Psoas muscle (tissue), 8 donors: ENCODE measurements around the gene FKBP1A. TPM values are rescaled to one million over a fixed set of nuclear protein-coding genes. Genes with fewer than 3 reads are reported as not detected.

Experiments
- ATAC-seq, 4 donors: fragments of 200-7000 bp; cut with Tn5 transposase; one replicate each; pipeline ENCODE4 v1.9.1; 2020; ENCODE audit warnings: moderate library complexity in 3 of 4, mild to moderate bottlenecking in 2 of 4
- DNase-seq, 2 donors: peaks; one replicate each; pipeline ENCODE4 v3.0.0-alpha.2; 2020
- H3K27ac ChIP-seq: fragments of 200-600 bp; one replicate; pipeline ENCODE4 v1.8.0; 2022
- H3K27me3 ChIP-seq, 3 donors: fragments of 200-600 bp in 1 of 3; one replicate each; pipeline versions ENCODE4 v1.6.1 to v1.8.0; 2013 to 2022; ENCODE audit warnings: low read length in 2 of 3, mild to moderate bottlenecking in 2 of 3, moderate library complexity in 1 of 3; ENCODE audit not compliant: insufficient read depth in 3 of 3
- H3K36me3 ChIP-seq, 2 donors: fragments of 200-600 bp in 1 of 2; one replicate each; pipeline versions ENCODE4 v1.6.1 to v1.8.0; 2013 to 2022; ENCODE audit warnings: low read depth in 1 of 2, mild to moderate bottlenecking in 1 of 2, moderate library complexity in 1 of 2; ENCODE audit not compliant: insufficient read depth in 1 of 2
- H3K4me1 ChIP-seq: fragments of 200-600 bp; one replicate; pipeline ENCODE4 v1.8.0; 2022
- H3K4me3 ChIP-seq: fragments of 200-600 bp; one replicate; pipeline ENCODE4 v1.8.0; 2022; ENCODE audit warnings: mild to moderate bottlenecking
- H3K9me3 ChIP-seq: fragments of 200-600 bp; one replicate; pipeline ENCODE4 v1.8.0; 2022
- WGBS, 3 donors: extraction: QIAGEN DNeasy Blood & Tissue Kit; methylation state at CpG; one replicate each; pipeline versions ENCODE4 v1.1.6 to v1.1.7; 2013; 5-methylcytosine and 5-hydroxymethylcytosine counted together
- intact Hi-C, 2 donors: fragments of 100-400 bp; cut with DNase I; formaldehyde crosslinking; loops; one replicate each; pipeline versions ENCODE4 v1.11.0 to v1.14.2; 2022
- polyA plus RNA-seq, 3 donors: library from polyadenylated mRNA; stranded (reverse); fragments of 200-250 nt; gene quantifications; one replicate each; pipeline ENCODE4 v1.2.3, GENCODE V29; 2013
- total RNA-seq, 4 donors: library from RNA; stranded (reverse); fragmentation: NEBNext Ultra II Directional in 2 of 4; extraction: Animal tissue kit (Norgen Biotek cat#: 25700) in 2 of 4; gene quantifications; one replicate each; pipeline versions ENCODE4 v1.2.1 to v1.2.4, GENCODE V29; 2021 to 2023
- TF ChIP-seq, protein P1 (sequence below): fragments of 200-600 bp; IDR thresholded peaks from one replicate; pipeline ENCODE4 v1.8.0; 2022; ENCODE audit warnings: antibody characterized with exemption
- donor health status: healthy with polysubstance abuse.
- donor health status: DM: no; HTN: no; CAD: no; lungs with moderate emphysema.
- donor health status: Bipolar disorder and iron deficiency.
- donor health status: healthy.
- donor health status: DM: yes; HTN: yes; CAD: no.
- donor health status: DM: no; HTN: no; CAD: no.
- donor health status: DM: no; HTN: no; CAD: no.
- donor health status: DM: yes; HTN: yes; CAD: no.

Gene FKBP1A
- total and polyA plus RNA-seq, 7 donors = 78.4 to 503 (median 116) TPM

DNA sequence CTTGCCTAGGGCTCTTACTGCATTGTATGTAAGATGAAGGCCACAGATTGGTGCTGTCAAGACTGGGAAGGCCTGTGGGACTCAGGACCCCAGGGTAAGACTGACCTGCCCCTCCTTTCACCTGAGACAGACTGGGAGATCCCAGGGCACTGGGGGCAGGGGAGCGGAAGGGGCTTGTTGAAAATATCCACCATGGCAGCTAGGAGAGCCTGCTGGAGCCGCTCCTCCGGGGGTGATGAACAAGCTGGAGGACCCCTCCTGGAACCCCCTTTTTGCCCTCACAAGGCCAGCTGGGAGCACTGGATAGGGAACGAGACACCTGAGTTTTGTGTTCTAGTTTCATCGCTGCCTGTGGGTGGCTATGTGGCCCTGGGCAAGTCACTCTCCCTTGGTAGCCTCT, 54.8 kb downstream of the FKBP1A start:
- ATAC-seq (no peak), DNase-seq (no peak)
- TF ChIP-seq, protein P1, sequence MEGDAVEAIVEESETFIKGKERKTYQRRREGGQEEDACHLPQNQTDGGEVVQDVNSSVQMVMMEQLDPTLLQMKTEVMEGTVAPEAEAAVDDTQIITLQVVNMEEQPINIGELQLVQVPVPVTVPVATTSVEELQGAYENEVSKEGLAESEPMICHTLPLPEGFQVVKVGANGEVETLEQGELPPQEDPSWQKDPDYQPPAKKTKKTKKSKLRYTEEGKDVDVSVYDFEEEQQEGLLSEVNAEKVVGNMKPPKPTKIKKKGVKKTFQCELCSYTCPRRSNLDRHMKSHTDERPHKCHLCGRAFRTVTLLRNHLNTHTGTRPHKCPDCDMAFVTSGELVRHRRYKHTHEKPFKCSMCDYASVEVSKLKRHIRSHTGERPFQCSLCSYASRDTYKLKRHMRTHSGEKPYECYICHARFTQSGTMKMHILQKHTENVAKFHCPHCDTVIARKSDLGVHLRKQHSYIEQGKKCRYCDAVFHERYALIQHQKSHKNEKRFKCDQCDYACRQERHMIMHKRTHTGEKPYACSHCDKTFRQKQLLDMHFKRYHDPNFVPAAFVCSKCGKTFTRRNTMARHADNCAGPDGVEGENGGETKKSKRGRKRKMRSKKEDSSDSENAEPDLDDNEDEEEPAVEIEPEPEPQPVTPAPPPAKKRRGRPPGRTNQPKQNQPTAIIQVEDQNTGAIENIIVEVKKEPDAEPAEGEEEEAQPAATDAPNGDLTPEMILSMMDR = no peak
- peak overlapping the region; percentile 5 for H3K27ac ChIP-seq
- no peaks in the 10 kb centered on the region for H3K9me3 ChIP-seq
- intact Hi-C loops = loop anchor here (5.0 kb wide), 1 partner anchor 34 kb away; no protein-coding TSS in a partner anchor
- WGBS, 3 donors = 95 to 100% (median 96%) methylated on average over 5 of the region's 5 CpGs
- no peak overlapping the region for H3K4me3 ChIP-seq
- H3K36me3 ChIP-seq = no peaks in the 10 kb centered on the region
- peaks cover 21% of the 10 kb centered on the region for H3K4me1 ChIP-seq
- no peaks in the 10 kb centered on the region for H3K27me3 ChIP-seq

DNA sequence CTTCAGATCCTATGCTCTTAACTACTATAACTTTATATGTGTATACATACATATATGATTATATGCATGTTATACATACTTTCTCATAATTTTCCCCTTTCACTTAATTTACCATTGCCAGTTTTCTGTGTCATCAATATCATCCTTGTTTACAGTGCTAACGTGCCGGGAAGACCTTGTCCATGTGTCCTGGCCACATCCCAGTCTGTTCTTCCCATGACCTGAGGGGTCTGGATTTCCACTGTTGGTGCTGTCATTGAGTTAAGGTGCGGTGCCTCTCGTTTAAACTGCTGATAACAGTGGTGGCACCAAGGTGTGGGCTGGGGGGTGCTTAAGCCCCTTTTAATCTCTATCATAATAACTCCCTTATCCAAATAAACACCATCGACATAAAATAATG, 55.4 kb downstream of the FKBP1A start:
- H3K4me1 ChIP-seq = peaks cover 23% of the 10 kb centered on the region

DNA sequence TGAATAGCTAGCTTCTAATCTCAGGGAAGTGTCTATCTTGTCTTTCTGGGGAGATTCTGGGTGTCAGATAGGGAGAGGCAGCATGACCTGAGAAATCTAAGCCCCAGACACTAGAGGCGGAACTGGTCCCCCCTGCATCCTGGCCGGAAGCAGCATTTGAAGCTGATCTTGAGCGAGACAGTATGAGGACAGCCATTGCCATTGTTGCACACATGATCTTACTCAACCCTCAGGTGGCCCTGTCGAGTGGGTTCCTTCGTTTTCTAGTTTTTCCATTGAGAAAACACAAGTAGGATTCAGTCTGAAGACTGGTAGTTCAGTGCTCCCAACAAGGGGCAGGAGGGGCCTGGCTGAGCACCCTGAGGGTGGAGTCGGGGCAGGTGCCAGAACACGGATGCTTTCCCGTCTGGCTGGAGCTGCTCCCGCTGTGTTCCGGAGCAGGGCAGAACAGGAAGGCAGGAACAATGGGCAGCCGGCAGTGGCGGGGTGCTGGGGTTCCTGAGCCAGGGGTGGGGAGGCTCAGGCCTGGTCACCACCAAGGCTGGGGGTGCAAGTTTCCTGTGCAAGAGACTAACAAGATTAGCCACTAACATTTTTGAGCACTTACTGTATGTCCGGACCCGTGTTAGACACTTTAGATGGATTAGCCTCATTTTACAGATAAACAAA, 56.0 kb downstream of the FKBP1A start:
- Histone ChIP-seq H3K4me1 (peaks cover 23% of the 10 kb centered on the region), H3K9me3 (no peaks in the 10 kb centered on the region), H3K36me3 (no peaks in the 10 kb centered on the region), H3K27me3 (no peaks in the 10 kb centered on the region), H3K27ac (peak overlapping the region; percentile 38), H3K4me3 (peak overlapping the region; percentile 23)
- DNase-seq (peak; percentile 77 to 85), ATAC-seq (peak; percentile 74 to 89 (median 84))
- 19 to 26% (median 20%) methylated on average over 14 of the region's 14 CpGs for WGBS, 3 donors
- intact Hi-C loops = loop anchor here (5.0 kb wide), 1 partner anchor 35 kb away; no protein-coding TSS in a partner anchor
- TF ChIP-seq, protein P1 = no peak

More for the DNA sequence above, 55.4 kb downstream of the FKBP1A start:
- Histone ChIP-seq H3K9me3 (no peaks in the 10 kb centered on the region), H3K36me3 (no peaks in the 10 kb centered on the region), H3K27me3 (no peaks in the 10 kb centered on the region), H3K27ac (peak overlapping the region; percentile 5), H3K4me3 (peak overlapping the region; percentile 23)
- DNase-seq (no peak), ATAC-seq (no peak)
- TF ChIP-seq, protein P1 = no peak
- WGBS, 3 donors = 47 to 68% (median 54%) methylated on average over 5 of the region's 5 CpGs
- intact Hi-C loops = loop anchor here (5.0 kb wide), 1 partner anchor 35 kb away; no protein-coding TSS in a partner anchor

- TF ChIP-seq, protein P1 = no peak
- no peaks in the 10 kb centered on the region for H3K9me3 ChIP-seq
- no peak overlapping the region for H3K4me3 ChIP-seq
- 46 to 56% (median 52%) methylated on average over 6 of the region's 6 CpGs for whole genome bisulfite sequencing, 3 donors
- H3K27me3 ChIP-seq = no peaks in the 10 kb centered on the region
- no peaks in the 10 kb centered on the region for H3K36me3 ChIP-seq
- DNase-seq (no peak), ATAC-seq (peak in 1 of 4 donors; percentile 19)
- peak overlapping the region; percentile 38 for H3K27ac ChIP-seq
- peaks cover 23% of the 10 kb centered on the region for H3K4me1 ChIP-seq
- intact Hi-C loops = loop anchor here (5.0 kb wide), 1 partner anchor 36 kb away; no protein-coding TSS in a partner anchor
Observed at GRCh38 chr20:1335961-1336698, 56.7 kb downstream of the FKBP1A start.
